Stomach smooth muscle (tissue), 2 donors: ENCODE measurements around the gene SMIM35.

ENCODE experiments used
- H3K27ac ChIP-seq: one replicate; pipeline ENCODE4 v1.7.0; 2013; ENCODE audit warnings: mild to moderate bottlenecking, low read length, inconsistent platforms
- H3K27me3 ChIP-seq, 2 donors: one replicate each; pipeline ENCODE4 v1.7.0; 2013; ENCODE audit warnings: low read length in 2 of 2; ENCODE audit not compliant: insufficient read depth in 2 of 2, control insufficient read depth in 1 of 2
- H3K36me3 ChIP-seq, 2 donors: one replicate each; pipeline ENCODE4 v1.7.0; 2013; ENCODE audit warnings: low read length in 2 of 2; ENCODE audit not compliant: control insufficient read depth in 2 of 2, insufficient read depth in 2 of 2
- H3K4me1 ChIP-seq: one replicate; pipeline ENCODE4 v1.7.0; 2013; ENCODE audit warnings: low read length; ENCODE audit not compliant: control insufficient read depth, insufficient read depth
- H3K4me3 ChIP-seq, 2 donors: one replicate each; pipeline ENCODE4 v1.7.0; 2013; ENCODE audit warnings: low read length in 2 of 2
- H3K9ac ChIP-seq, 2 donors: one replicate each; pipeline ENCODE4 v1.7.0; 2013; ENCODE audit warnings: low read length in 2 of 2, mild to moderate bottlenecking in 1 of 2
- H3K9me3 ChIP-seq, 2 donors: one replicate each; pipeline ENCODE4 v1.7.0; 2013; ENCODE audit warnings: low read length in 2 of 2; ENCODE audit not compliant: control insufficient read depth in 2 of 2
- donor health status: healthy.
- donor health status: Pancreatic carcinoma.

The SMIM35 gene

DNA sequence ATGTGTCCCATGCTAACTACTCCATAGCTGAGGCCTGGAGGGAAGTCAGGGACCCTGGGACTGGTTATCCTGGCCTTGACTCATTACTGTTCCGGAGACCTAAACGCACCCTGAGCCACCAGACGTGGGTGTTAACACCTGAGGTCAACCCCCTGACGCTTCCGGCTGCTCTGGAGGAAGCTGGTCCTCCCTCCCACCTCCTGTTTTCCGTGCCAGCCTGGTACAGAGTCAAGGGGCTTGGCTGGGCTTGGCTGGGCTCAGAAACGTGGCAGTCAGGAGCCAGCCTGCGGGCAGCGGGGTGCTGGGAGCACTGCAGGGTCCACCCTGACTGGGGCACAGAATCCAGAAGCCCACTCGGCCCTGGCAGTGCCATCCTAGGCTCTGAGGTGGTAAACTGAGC, 7.3 kb downstream of the SMIM35 start:
- no peak overlapping the region for H3K4me3 ChIP-seq
- H3K9me3 ChIP-seq = no peaks in the 10 kb centered on the region
- peaks cover 6% of the 10 kb centered on the region for H3K4me1 ChIP-seq
- no peak overlapping the region for H3K9ac ChIP-seq
- no peak overlapping the region for H3K27ac ChIP-seq
- peaks cover 0 to 7% of the 10 kb centered on the region in 2 donors for H3K27me3 ChIP-seq
- no peaks in the 10 kb centered on the region for H3K36me3 ChIP-seq

DNA sequence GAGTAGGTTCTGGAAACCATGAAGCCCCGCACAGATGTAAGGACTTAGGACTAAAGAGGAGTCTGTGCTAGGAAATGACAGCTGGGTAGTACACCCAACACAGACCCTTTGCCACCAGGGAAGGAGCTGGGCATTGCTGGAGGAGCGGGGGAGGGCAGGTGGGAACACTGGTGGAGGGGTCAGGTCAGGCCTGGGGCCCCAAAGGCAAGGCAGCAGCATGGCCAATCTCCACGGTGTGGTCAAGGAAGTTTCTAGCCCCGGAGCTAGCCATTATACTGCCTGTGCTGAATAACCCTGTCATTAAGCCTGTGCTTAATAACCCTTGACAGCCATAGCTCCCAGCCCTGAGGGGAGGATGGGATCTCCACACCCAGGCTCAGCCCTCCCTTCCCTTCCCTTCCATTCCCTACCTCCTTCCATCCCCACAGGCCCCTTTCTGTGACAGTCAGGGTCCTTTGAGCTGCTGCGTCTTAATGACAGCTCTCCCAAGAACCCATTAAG, 7.8 kb downstream of the SMIM35 start:
- Histone ChIP-seq H3K27me3 (peaks cover 0 to 7% of the 10 kb centered on the region in 2 donors), H3K9ac (no peak overlapping the region), H3K27ac (no peak overlapping the region), H3K4me3 (no peak overlapping the region), H3K9me3 (no peaks in the 10 kb centered on the region), H3K36me3 (no peaks in the 10 kb centered on the region), H3K4me1 (peaks cover 2% of the 10 kb centered on the region)

DNA sequence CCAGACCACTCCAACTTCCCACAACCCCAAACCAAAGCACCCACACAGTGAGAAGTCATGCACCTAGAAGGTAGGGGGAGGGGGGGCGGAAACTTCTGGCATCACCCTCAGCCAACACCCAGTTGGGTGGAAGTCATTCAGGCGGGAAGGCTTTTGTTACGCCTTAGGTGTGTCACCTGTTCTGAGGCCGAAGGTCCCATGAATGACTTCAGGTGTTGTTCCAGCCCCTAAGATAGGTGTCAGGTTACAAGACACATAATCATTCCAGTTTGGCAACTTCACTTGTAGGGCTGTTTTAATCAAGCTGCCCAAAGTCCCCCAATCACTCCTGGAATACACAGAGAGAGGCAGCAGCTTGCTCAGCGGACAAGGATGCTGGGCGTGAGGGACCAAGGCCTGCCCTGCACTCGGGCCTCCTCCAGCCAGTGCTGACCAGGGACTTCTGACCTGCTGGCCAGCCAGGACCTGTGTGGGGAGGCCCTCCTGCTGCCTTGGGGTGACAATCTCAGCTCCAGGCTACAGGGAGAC, 9.9 kb downstream of the SMIM35 start, which contains the start of gene TMPRSS4:
TMPRSS4 (plus strand) TSS at position 325 of the 528 bp plus-strand sequence. CDS start 225 bp downstream, outside the sequence.
- no peak within 1 kb of the TSS for H3K4me3 ChIP-seq
- no peak within 1 kb of the TSS for H3K9ac ChIP-seq
- no peaks in the 10 kb centered on the region for H3K9me3 ChIP-seq
- H3K27ac ChIP-seq = no peak within 1 kb of the TSS
- H3K27me3 ChIP-seq = peaks cover 0 to 9% of the 10 kb centered on the region in 2 donors
- no peaks in the 10 kb centered on the region for H3K36me3 ChIP-seq
- H3K4me1 ChIP-seq = no peaks in the 10 kb centered on the region

DNA sequence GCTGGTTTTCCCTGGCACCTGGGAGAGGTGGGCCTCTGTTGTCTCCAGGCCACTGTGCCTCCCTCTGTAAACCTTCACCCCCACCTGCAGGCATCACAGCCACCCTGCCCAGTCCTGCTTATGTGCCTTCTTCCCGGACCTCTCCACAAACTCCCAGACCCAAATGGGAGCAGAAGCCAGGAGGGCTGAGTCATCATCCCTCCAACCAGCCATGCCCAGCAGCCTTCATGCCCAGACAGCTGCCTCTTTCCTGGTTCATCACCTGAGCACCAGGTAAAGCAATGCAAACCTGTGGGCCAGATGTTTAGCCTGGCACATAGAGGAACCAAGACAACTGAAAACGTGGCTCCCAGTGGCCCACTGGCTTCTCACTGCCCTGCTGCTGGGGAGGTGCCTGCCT, 12.0 kb downstream of the SMIM35 start:
- H3K4me1 ChIP-seq = no peaks in the 10 kb centered on the region
- H3K27ac ChIP-seq = no peak overlapping the region
- H3K9ac ChIP-seq = no peak overlapping the region
- peaks cover 0 to 2% of the 10 kb centered on the region in 2 donors for H3K27me3 ChIP-seq
- no peaks in the 10 kb centered on the region for H3K9me3 ChIP-seq
- no peaks in the 10 kb centered on the region for H3K36me3 ChIP-seq
- no peak overlapping the region for H3K4me3 ChIP-seq

DNA sequence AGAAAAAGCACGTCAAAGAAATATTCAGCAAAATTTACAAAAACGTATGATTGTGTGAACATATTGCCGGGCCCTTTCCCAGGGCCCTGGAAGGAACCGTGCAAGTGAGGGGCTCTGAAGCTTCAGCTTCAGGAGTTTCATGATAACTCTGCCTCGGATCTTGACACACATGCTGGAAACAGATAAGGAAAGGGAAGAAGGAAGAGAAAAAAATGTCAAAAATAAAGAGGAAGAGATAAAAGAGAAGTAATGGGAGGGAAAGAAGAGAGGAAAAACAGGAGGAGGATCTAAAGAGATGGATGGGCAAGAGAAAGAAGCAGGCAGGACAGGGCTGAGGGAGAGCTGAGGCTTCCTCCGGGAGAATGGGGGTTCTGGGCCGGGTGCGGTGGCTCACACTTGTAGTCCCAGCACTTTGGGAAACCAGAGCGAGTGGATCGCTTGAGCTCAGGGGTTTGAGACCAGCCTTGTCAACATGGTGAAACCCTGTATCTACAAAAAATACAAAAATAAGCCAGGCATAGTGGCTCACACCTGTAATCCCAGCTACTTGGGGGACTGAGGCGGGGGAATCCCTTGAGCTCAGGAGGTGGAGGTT, 12.6 kb downstream of the SMIM35 start:
- Histone ChIP-seq H3K9me3 (no peaks in the 10 kb centered on the region), H3K4me3 (no peak overlapping the region), H3K27ac (no peak overlapping the region), H3K27me3 (peaks cover 0 to 2% of the 10 kb centered on the region in 2 donors), H3K36me3 (no peaks in the 10 kb centered on the region), H3K4me1 (no peaks in the 10 kb centered on the region), H3K9ac (no peak overlapping the region)

DNA sequence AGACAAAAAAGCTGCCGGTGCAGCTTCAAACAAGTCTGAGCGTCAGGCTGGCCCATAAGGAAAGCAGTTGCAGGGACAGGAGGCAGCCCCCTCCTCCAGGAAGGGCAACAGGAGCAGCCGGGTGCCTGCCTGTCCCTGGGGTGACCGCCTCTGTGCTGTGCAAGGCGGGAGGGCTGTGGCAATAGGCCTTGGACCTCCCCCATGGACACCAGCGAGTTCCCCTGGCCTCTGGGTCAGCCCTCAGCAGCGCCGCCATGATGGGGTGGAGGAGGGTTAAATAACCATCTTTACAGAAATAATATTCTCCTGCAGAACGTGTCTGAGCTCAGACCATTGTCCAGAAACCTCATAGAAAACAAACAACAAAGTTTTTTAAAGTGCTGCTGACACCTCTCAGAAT, 13.2 kb downstream of the SMIM35 start:
- H3K27ac ChIP-seq = no peak overlapping the region
- H3K9ac ChIP-seq = no peak overlapping the region
- peaks cover 0 to 2% of the 10 kb centered on the region in 2 donors for H3K27me3 ChIP-seq
- H3K4me1 ChIP-seq = no peaks in the 10 kb centered on the region
- no peak overlapping the region for H3K4me3 ChIP-seq
- no peaks in the 10 kb centered on the region for H3K9me3 ChIP-seq
- H3K36me3 ChIP-seq = no peaks in the 10 kb centered on the region

DNA sequence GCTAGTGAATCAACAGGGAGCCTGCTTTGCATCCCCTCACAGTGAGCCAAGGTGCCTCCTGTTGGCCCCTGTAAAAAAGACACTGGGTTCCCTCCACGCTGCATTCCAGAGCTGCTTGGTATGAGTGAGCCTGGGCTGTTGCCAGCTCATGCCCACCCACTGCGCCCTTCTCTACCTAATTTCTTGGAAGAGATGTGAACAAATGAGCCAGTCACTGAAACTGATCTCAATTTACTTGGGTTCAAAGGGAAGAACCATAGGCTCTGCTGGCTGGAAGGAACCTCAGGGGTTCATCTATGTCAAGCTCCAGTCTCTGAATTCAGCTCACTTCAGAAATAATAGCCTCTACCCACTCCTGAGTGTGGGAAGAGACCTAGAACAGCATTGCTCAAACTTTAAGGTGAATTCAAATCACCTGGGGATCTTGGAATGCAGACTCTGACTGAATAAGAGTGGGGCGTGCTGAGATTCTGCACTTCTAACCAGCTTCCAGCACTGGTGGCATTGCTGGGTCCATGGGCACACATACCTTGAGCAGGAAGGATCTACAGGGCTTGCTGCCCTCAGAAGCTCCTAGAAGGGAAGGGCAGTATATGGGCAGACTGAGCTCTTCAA, 15.2 kb downstream of the SMIM35 start:
- H3K9me3 ChIP-seq = no peaks in the 10 kb centered on the region
- no peak overlapping the region for H3K4me3 ChIP-seq
- H3K36me3 ChIP-seq = no peaks in the 10 kb centered on the region
- peaks cover 0 to 5% of the 10 kb centered on the region in 2 donors for H3K27me3 ChIP-seq
- no peak overlapping the region for H3K9ac ChIP-seq
- no peak overlapping the region for H3K27ac ChIP-seq
- no peaks in the 10 kb centered on the region for H3K4me1 ChIP-seq

DNA sequence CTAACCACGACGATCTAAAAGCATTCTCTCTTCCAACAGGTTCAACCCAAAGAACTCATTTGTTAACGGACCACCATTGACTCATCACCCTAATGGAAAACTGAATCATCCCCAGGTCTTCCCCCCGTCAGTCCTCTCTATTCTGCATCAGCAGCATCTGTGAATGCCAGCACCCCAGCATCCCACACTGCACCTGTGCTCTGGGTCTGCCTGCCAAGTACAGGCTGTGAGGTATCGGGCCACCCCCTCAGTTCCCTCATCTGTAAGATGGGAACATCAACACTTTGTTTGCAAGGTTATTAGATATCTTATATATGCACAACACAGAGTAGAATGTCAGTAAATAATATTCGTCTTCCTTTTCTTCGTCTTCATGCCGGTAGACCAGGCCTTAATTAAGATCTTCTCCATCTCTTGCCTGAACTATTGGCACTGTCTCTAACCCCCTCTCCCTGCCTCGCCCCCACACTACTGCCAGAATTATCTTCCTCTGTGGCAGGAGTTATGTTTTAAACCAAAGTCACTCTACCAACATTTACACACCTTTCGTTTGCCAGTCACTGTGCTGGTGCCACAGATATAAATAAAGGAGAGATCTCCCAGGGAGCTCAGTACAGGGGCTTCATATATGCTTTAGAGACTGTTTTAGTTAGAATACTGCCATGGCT, 17.7 kb downstream of the SMIM35 start:
- Histone ChIP-seq H3K36me3 (no peaks in the 10 kb centered on the region), H3K27me3 (peaks cover 9 to 10% of the 10 kb centered on the region in 2 donors), H3K27ac (no peak overlapping the region), H3K9me3 (no peaks in the 10 kb centered on the region), H3K4me1 (no peaks in the 10 kb centered on the region), H3K4me3 (no peak overlapping the region), H3K9ac (no peak overlapping the region)

DNA sequence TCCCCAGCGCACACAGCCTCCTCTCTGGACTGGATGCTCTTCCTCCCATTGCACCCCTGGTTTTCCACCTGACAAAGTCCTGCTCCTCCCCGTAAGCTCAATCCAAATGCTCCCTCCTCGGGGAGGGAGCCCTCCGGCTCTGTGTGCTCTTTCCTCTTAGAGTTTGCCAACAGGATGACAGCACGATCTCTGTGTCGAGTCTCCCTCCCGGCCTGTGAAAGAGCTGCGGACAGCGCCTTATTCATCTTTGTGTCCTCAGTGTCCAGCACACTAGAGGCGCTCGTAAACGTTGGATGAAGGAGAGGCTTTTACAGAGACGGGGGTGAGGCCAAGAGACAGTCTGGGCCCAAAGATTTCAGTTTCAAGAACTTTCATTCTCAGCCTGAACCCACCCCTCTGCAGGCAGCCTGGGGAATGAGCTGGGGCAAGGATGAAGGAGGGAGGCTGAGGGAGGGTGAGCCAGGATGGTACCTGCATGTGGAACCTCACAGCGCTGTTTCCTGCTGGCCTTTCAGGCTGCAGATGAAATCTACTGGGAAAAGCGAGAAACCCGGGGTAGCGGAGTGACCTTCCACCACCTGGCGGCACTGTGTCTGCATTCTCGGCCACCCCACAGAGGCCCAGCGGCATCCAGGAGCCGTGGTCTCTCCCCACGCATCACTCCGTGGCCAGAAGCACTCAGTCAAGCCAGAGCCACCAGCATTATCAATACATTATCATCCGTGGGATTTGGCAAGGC, 18.4 kb downstream of the SMIM35 start:
- Histone ChIP-seq H3K27ac (no peak overlapping the region), H3K4me3 (no peak overlapping the region), H3K9ac (no peak overlapping the region), H3K4me1 (no peaks in the 10 kb centered on the region), H3K9me3 (no peaks in the 10 kb centered on the region), H3K36me3 (no peaks in the 10 kb centered on the region), H3K27me3 (peaks cover 8 to 9% of the 10 kb centered on the region in 2 donors)

DNA sequence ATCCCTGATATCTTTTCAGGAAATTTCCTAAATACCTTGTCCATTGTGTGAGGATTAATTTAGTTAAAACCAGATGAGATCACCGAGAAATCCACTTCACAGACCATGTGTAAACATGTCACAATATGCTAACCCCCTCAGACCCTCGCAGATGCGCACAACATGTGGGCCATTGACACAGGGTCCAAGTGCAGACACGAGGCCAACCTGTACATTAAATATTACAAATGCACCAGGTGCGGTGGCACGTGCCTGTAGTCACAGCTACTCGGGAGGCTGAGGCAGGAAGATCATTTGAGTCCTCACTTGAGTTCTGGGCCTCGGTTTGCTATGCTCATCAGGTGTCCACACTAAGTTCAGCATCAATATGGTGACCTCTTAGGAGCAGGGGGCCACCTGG, 19.8 kb downstream of the SMIM35 start:
- Histone ChIP-seq H3K36me3 (no peaks in the 10 kb centered on the region), H3K27ac (no peak overlapping the region), H3K27me3 (peaks cover 8 to 9% of the 10 kb centered on the region in 2 donors), H3K4me1 (no peaks in the 10 kb centered on the region), H3K9me3 (no peaks in the 10 kb centered on the region), H3K9ac (no peak overlapping the region), H3K4me3 (no peak overlapping the region)
